ENCODE results near the gene TMEM52B.

The TMEM52B gene

DNA sequence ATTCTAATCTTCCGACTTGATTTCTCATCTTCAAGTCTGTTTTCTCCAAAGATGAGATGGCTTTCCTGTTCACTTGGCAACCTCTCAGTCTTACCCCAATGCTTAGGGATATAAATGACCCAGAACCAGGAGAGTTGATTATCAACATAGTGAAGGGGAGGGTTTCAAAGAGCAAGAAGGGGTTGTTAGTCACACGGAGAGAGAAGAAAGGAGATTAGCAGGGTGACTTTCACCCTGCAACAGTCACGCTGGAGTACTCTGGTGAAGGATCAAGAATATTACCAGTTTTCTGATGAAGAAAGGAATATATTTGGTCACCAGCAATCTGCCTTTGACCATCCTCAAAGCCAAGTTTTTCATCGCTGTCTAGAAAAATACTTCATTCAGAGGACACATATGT, at the start of gene TMEM52B:
TSS of gene TMEM52B (plus strand) at position 212 of the 400 bp plus-strand sequence. CDS start 543 bp downstream, outside the sequence.
- DNase-seq: no peak

DNA sequence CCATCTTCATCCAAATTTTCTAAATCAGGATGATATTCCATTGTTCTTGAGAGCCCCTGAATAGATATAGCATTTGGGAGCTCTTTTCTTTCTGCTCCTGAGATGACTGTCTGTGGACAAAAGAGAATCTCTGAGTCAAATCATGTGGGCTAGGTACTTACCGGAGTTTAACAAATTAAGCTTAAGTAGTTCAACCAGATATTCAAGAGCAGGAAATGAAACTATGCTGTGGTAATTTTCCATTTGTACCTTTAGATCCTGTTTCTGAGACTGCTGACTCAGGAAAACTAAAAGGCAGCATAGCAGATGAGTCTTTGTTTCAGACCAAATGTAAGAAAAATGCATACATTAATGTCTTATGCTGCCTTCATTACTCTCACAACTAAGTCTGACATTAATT, 48.8 kb upstream of the TMEM52B start, which contains the start of gene CLEC7A:
TSS of gene CLEC7A (minus strand) at position 158 of the 400 bp plus-strand sequence. CDS start at position 41, 117 bp downstream.
- DNase-seq: no peak

DNA sequence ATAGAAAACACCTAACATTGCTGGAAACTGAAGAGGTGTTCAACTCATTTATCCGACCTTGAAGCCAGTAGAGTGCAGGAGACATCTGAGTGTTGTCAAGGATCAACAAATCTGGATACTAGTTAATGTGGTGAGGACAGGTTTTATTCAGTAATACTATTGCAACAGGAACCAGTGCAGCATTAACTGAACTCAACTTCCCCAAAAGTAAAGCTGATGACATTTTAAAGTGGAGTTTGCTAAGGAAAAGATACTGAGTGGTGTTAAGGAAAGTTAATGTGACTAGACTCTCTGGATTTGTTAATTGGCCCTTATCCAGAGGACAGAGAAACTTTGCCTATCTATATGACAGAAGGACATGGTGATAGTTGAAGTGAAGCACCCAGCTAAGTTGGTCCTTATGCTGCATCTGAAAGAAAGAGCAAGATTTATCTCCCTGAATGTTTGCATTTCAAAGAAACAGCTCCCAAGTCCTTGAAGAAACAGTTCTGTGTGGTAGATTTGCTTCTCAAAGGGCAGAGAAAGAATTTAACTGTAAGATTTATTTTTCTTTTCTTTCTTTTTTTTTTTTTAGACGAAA, 47.6 kb upstream of the TMEM52B start:
- DNase-seq: no peak

DNA sequence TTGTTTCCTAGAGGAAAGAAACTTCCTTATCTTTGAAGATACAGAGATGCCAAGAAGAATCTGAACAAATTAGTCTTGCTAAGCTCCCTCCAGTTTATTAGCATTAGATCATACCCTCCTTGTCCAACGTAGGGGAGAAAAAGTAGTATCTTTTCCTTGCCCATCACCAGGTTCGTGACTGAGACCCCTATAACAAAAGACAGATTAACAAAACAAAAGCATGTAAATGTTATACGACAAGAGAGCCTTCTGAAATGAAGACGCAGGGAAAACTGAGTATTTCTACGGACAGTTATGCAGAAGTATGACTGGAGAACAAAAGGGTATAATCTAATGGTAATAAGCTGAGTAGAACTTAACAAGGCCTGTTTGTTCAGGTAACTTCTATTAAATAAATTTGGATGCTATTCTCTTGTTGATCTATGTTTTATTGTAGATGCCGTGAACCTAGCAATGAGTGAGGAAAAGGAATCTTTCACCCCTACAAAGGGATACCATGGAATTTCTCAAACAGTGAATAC, 45.9 kb upstream of the TMEM52B start:
- DNase-seq: no peak

DNA sequence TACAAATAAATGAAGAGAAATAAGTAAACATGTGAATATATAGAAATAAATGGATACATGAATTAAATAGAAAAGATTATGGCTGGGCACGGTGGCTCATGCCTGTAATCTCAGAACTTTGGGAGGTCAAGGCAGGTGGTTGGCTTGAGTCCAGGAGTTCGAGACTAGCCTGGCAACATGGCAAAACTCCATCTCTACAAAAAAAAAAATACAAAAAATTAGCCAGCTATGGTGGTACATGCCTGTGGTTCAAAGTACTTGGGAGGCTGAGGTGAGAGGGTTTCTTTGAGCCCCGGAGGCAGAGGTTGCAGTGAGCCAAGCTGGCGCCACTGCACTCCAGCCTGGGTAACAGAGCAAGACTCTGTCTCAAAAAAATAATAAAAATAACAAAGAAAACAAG, 43.7 kb upstream of the TMEM52B start:
- no peak for DNase-seq

DNA sequence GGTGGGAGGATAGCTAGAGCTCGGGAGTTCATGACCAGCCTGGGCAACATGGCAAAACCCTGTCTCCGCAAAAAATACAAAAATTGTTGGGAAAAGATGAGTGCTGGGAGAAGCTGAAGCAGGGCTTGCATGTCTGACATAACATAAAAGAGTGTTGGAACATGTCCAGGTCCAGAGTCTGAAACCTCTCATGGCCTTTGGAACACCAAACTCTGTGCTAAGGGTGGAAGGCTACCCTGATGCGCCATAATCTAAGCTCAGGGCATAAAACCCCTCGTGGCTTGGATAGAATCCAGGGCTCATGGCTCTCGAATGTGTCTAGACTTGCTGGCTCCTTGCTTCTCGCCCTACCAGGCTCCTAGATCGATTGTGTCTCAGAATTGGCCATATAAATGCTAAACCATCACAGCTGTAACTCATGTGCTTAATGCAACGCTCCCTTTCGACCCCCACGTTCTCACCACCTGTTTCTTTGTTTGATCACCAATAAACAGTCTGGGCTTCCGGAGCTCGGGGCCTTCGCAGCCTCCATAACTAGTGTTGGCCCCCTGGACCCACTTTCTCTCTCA, 42.1 kb upstream of the TMEM52B start:
- no peak for DNase-seq

DNA sequence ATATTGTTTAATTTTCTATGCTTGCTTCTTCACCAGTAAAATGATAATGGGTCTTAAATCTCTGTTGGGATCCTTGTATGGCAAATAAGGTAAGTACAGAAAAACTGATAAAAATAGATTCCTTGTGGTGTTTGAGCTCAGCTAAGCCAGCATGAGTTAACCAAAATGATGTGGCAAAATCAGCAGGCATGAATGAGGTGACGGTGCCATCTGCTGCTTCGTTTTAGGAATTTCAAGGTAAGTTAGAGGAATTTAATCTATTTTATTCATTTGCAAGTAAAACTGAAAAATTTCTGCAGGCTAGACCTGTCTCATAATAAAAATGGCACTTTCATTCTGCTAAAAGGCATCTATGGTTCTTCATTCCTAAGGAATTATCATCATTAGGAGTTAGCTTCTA, 38.8 kb upstream of the TMEM52B start:
- peak in 21 of 51 donors; percentile 1 to 52 (median 17) for DNase-seq

DNA sequence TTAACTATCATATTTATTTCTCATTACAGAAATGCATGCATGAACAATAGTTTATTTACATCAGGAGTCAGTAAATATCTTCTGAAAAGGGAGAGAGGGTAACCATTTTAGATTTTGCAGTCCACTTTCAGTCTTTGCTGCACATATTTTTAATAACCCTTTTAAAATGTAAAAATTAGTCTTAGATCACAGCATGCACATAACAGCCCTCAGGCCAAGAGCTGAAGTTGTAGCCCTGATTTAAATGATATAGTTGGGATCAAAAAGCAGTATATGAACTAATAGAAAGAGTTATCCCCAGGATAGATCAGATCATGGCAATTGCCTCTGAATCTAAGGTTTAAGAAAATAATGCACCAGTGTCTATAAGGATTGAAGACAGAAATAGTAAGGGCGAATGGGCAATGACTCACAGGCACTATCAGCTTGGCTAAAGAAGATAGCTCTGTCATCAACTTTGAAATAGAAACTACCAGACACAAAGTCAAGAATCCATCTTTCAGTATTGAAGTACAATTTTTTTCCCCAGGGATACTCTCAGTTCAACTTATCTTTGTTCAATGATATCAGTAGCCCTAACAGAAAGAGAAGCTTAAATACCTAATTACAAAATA, 35.7 kb upstream of the TMEM52B start:
- DNase-seq: no peak

DNA sequence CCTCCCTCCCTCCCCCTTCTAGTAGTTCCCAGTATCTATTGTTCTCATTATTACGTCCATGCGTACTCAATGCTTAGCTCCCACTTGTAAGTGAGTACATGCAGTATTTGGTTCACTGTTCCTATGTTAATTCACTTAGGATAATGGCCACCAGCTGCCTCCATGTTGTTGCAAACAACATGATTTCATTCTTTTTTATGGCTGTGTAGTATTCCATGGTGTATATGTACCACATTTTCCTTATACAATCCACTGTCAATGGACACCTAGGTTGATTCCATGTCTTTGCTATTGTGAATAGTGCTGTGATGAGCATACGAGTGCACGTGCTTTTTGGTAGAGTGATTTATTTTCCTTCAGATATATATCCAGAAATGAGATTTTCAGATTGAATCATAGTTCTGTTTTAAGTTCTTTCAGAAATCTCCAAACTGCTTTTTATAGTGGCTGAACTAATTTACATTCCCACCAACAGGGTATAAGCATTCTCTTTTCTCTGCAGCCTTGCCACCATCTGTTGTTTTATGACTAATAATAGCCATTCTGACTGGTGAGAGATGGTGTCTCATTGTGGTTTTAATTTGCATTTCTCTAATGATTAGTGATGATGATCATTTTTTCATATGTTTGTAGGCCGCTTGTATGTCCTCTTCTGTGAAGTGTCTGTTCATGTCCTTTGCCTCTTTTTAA, 31.0 kb upstream of the TMEM52B start:
- DNase-seq: no peak

DNA sequence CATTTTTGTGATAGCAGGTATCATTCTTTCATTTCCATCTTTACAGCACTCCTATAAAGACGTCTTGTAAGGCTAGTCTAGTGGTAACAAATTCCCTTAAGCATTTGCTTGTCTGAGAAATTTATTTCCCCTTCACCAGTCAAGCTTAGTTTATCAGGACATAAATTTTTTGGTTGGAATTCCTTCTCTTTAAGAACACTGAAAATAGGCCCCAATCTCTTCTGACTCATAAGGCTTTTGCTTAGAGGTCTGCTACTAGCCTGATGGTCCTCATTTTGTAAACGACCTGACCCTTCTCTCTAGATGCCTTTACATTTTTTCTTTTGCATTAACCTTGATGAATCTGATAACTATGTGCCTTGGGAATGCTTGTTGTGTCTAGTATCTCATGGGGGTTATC, 27.2 kb upstream of the TMEM52B start:
- no peak for DNase-seq

DNA sequence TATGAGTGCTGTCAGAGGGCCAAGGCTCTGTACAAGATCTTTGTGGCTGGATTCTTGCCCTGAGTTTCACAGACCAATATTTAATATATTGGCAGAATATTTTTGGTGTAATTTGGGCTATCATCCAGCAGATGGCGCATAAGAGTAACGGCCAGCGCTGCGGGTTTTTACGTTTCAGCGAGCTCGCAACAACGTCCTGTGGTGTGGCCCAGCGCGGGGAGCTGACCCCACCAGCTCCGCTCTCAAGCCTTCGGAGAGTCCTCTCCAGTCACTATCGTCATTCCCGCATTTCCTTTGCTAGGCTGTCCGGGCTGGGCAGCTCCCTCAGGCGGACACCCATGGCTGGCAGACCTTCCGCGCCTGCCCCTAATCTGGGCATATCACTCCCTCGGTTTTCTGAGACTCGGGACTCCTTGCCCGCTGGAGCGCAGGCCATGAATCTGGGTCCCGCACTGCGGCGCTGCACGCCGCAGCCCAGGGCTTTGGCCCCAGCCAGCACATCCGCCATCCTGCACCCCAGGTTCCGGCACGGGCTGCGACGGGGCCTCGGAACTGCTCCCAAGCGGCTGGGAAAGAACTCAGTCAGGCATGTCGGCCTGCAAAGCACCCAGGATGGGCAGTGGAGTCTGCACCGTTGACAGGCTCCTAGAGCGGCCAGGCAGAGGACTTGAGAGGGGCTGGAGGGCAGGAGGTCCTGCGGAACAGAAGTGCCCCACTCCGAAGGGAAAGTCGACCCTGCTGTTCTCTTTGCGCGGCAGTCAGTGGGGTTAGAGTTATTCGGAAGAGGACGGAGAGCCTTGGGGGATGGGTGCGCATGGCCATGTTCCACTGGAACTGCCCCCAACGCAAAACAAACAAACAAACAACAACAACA, 25.3 kb upstream of the TMEM52B start:
- peak; percentile 31 to 88 (median 68) for DNase-seq

DNA sequence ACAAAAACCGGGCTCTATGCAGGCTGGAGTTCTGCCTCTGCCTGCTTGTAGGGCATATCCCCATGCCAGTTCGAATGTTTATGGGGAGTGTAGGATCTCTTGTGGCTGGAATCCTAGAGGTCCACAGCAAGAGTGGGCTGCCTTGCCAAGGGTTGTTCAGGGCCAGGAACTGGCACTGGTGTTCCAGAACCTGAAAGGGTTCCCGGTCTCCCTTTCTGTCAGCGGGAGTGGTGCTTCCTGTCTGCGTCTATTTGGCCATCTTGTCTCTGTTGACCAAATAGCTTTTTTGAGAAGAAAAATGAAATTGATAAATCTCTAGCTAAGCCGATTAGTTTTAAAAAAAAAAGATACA, 24.7 kb upstream of the TMEM52B start:
- DNase-seq: peak in 10 of 51 donors; percentile 17 to 65 (median 40)

DNA sequence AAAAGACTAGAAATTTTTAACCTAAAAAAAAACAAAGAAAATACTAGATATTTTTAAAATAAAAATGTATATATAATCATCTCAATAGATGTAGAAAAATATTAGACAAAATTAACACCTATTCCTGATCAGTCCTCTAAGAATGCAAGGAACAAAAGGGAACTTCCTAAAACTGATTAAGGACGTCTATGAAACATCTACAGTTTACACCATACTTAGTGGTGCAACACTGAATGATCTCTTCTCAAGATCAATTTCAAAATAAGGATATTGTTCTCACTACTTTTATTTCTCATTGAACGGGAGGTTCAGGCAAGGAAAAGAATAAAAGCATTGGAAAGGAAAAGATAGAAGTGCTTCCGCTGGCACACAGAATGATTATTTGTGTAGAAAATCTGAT, 22.9 kb upstream of the TMEM52B start:
- no peak for DNase-seq

DNA sequence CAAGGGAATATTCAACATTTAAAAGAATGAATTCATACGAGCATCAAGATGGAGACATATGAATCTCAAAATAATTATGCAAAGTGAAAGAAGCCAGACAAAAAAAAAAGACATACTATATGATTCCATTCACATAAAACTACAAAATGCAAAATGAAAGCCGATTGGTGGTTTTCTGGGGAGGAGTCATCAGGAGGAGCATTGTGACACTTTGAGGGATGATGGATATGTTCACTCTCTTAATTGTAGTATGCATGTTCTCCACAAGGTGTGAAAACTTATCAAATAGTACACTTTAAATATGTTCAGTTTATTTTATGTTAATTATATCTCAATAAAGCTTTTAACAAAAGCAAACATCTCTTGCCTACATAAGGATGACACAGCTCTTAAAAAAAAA, 20.4 kb upstream of the TMEM52B start:
- no peak for DNase-seq

DNA sequence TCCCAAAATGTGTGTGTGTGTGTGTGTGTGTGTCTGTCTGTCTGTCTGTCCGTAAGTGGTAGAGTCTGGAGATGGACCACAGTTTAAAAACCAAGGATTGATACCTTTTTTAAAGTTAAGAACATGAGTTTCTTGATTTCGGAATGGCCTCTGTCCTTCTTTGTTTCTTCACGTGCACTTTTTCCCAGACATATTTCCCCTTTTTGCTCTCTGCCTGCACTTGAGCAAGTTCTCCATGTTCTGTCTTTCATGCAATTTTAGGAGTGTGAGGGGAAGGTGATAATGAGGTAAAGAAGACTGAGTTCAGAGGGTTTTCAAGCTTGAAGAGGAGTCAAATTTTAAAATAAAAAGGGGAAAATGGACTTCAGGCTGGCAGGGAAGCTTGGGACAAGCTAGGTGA, 19.6 kb upstream of the TMEM52B start:
- no peak for DNase-seq

DNA sequence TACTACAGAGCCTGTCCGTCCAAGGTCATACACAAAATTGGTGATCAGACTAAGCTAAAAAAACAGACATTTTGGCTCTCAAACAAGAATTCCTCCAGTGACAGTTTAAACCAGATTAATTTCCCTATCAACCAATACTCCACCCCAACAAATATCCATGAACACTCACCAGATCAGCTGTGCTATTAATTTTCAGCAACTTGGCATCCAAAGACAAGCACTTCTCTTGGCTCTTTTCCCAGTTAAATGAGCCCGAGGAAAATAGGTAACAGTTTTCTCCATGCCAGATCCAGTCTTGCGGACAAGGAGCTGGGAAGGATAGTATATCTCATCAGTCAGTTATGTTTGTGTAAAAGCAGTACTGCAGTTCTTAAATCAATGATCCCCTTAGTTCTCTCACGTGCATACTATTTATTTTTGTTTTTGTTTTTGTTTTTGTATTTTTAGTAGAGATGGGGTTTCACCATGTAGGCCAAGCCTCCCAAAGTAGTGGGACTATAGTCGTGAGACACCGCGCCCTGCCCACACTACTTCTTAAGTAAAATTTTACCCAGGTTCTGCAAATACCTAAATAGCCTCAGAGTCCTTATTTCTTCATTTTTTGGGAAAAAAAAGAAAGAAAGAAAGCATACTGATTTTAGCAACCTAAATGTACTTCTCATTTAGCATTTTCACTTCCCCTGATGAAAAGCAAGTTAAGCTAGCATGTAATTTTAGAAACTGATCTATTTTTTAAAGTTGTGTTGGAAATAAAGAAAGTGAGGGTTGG, 18.0 kb upstream of the TMEM52B start:
- DNase-seq: no peak

DNA sequence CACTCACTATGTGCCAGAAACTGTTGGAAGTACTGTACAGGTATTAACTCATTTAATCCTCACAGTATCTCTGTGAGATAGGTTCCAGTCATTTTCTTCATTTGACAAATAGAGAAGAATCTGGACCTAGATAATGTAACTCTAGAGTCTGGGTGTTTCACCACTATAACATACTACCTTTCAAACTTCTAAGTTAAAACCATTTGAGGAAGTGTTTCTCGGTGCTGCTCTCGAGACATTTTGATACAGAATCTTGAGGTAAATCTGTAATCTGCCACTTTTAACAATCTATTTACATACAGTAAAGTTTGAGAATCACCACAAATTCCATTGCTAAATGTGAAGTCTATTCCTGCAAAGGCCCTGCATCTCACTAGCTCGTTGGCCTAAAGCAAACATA, 15.7 kb upstream of the TMEM52B start:
- DNase-seq: no peak

DNA sequence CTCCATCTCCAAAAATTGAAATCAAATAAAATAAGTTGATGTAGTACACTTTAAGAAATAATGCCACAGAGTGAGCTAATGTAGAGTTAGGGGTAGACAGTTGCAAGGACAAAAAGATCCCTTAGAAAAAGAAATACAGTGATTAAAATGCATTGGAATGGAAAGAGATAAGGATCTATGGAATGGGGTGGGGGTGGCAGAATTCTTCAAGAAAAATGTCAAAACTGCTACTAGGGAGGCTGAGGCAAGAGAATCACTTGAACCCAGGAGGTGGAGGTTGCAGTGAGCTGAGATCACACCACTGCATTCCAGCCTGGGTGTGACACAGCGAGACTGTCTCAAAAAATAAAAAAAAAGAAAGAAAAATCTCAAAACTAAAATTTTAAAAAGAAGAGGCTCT, 13.4 kb upstream of the TMEM52B start:
- DNase-seq: no peak

DNA sequence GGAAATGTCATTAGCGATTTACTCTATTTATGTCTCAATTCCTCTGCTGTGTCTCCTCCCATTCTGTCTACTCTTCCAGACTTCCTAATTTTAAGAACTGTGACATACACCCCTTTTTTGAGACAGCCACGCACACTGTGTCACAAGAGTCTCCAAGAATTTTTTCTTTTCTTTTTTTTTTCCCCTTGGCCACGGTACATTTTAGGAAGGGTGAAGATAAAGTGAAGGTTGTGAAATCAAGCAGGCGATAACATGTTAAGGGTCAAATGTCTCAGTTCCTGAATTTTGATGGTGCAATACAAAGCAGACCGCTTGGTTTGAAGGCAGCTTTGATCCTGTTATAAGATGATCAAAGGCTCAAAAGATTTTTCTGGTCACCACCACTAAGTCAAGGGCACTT, 11.2 kb upstream of the TMEM52B start:
- DNase-seq: no peak

DNA sequence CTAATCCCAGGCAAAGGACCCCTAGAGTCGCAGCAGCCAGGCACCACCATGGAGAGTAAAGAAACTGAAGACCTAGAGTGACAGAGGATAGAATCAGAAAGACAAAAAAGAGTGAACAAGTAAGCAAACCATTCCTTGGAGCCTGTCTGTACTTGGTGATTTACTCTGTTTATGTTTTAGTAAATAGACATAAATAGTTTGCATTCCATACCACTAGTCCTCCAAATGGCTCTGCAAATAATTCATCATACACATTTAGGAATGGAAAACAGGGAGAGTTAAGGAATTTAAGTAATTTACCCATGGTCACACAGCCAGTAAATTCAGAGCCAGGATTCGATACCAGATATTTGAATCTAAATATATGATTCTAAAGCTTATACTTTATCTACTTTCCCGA, 9.7 kb upstream of the TMEM52B start:
- DNase-seq: no peak

DNA sequence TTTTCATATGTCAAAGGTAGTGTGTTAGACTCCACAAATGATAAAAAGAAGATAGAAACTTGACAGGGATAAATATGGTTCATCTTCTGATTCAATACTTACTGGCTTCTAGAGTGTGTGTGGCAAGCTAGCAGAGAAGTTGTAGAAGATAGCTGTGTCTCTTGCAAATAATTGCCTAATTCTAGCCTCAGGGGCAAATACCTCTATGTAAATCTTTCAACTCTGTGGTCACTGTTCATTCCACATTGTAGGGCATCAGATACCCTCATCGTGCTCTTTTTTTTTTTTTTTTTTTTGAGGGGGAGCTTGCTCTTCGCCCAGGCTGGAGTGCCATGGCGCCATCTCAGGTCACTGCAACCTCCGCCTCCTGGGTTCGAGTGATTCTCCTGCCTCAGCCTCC, 8.6 kb upstream of the TMEM52B start:
- no peak for DNase-seq
